Right lobe of liver (tissue), 6 donors: ENCODE data around the gene DECR2. TPM values are rescaled to one million over a fixed set of nuclear protein-coding genes. Genes with fewer than 3 reads are reported as not detected.

Experiments
- ATAC-seq, 4 donors: fragments of 200-7000 bp; cut with Tn5 transposase; one replicate each; pipeline ENCODE4 v1.9.1; 2020; ENCODE audit warnings: mild to moderate bottlenecking in 4 of 4, moderate library complexity in 4 of 4
- DNase-seq, 3 donors: peaks; one replicate each; pipeline ENCODE4 v3.0.0-alpha.2; 2020
- H3K27ac ChIP-seq, 3 donors: fragments of 200-600 bp; one replicate each; pipeline ENCODE4 v1.8.0; 2022
- H3K27me3 ChIP-seq, 2 donors: fragments of 200-600 bp; one replicate each; pipeline ENCODE4 v1.8.0; 2022
- H3K36me3 ChIP-seq, 4 donors: fragments of 200-600 bp; sonication (generic) in 1 of 4; one replicate each; pipeline versions ENCODE4 v1.5.1 to v1.8.0; 2017 to 2022; ENCODE audit warnings: control low read depth in 1 of 4
- H3K4me1 ChIP-seq, 4 donors: fragments of 200-600 bp; sonication (generic) in 1 of 4; one replicate each; pipeline versions ENCODE4 v1.5.1 to v1.8.0; 2017 to 2022; ENCODE audit warnings: control low read depth in 1 of 4
- H3K4me3 ChIP-seq, 3 donors: fragments of 200-600 bp; one replicate each; pipeline ENCODE4 v1.8.0; 2022
- H3K9me3 ChIP-seq, 4 donors: fragments of 200-600 bp; sonication (generic) in 1 of 4; one replicate each; pipeline versions ENCODE4 v1.5.1 to v1.8.0; 2017 to 2022; ENCODE audit warnings: control low read depth in 1 of 4
- CTCF ChIP-seq, 4 donors: fragments of 200-600 bp in 3 of 4; fragments of 450-650 bp in 1 of 4; IDR thresholded peaks; one replicate each; pipeline versions ENCODE4 v1.5.1 to v1.8.0; 2016 to 2022; ENCODE audit warnings: antibody characterized with exemption in 4 of 4, mild to moderate bottlenecking in 2 of 4
- POLR2A ChIP-seq: fragments of 450-650 bp; IDR thresholded peaks from one replicate; pipeline ENCODE4 v1.6.1; 2017; ENCODE audit warnings: antibody characterized with exemption, mild to moderate bottlenecking
- WGBS: methylation state at CpG from one replicate; pipeline ENCODE4 v1.1.6; 2018; ENCODE audit warnings: low coverage, low lambda C conversion rate; ENCODE audit not compliant: insufficient coverage; ENCODE audit errors: missing lambda C conversion rate; 5-methylcytosine and 5-hydroxymethylcytosine counted together
- intact Hi-C, 2 donors: fragments of 100-400 bp; cut with DNase I; formaldehyde crosslinking; loops; one replicate each; pipeline versions ENCODE4 v1.11.2 to v1.14.1; 2022
- long read RNA-seq: library from polyadenylated mRNA; unstranded; transcript quantifications from one replicate; pipeline ENCODE4 v2.0.0, GENCODE V29; 2019
- total RNA-seq, 6 experiments: library from RNA; depleted of rRNA in 2 of 6; stranded (reverse); fragments of >200 nt in 2 of 6; fragmentation: NEBNext Ultra II Directional in 3 of 6; extraction: Animal tissue kit (Norgen Biotek cat#: 25700) in 3 of 6; gene quantifications; one replicate each; pipeline versions ENCODE4 v1.1.0 to v1.2.4, GENCODE V29; 2016 to 2023
- donor health status: DM: no; HTN: yes; CAD: no.
- donor health status: DM: no; HTN: no; CAD: no.
- donor health status: DM: no; HTN: no; CAD: no.
- donor health status: DM: no; HTN: yes; CAD: no.
- donor health status: DM: no; HTN: yes; CAD: no.

DECR2 gene
- total RNA-seq, result 100 to 1,000 TPM in 3 of 6 experiments, 10 to 100 TPM in 3; 73.6 to 169 (median 97.0) TPM
- long read RNA-seq, transcript DECR2-201 (9 exons, 1,615 nt), result major isoform, 25 of 48 reads
- long read RNA-seq, partial matches to known transcripts, result 8 of 48 reads
- long read RNA-seq, other reads (novel, unspliced or antisense), result 15 of 48 reads

- Histone ChIP-seq H3K4me1 (peaks cover 0 to 40% (median 8%) of the 10 kb centered on the region in 4 donors), H3K27ac (peak within 1 kb of the TSS; percentile 87 to 95 (median 87)), H3K9me3 (no peaks in the 10 kb centered on the region), H3K4me3 (peak within 1 kb of the TSS; percentile 65 to 85 (median 77)), H3K27me3 (no peaks in the 10 kb centered on the region), H3K36me3 (peaks cover 0 to 1% (median 0%) of the 10 kb centered on the region in 4 donors)
- intact Hi-C loops, result no loop called here
- DNase-seq (peak; percentile 97 to 98 (median 98)), ATAC-seq (peak; percentile 77 to 87 (median 82))
- WGBS, result 0% methylated on average over 25 of the region's 91 CpGs
- peak; percentile 21 to 48 (median 36) for TF ChIP-seq CTCF (IDR thresholded peaks at IDR 0.05)
- peak; percentile 77 for TF ChIP-seq POLR2A
Measured at GRCh38 chr16:401468-402348, at the start of gene DECR2. Gene DECR2 (plus strand): TSS chr16:401885. CDS start chr16:401964, 79 bp downstream.

DNA sequence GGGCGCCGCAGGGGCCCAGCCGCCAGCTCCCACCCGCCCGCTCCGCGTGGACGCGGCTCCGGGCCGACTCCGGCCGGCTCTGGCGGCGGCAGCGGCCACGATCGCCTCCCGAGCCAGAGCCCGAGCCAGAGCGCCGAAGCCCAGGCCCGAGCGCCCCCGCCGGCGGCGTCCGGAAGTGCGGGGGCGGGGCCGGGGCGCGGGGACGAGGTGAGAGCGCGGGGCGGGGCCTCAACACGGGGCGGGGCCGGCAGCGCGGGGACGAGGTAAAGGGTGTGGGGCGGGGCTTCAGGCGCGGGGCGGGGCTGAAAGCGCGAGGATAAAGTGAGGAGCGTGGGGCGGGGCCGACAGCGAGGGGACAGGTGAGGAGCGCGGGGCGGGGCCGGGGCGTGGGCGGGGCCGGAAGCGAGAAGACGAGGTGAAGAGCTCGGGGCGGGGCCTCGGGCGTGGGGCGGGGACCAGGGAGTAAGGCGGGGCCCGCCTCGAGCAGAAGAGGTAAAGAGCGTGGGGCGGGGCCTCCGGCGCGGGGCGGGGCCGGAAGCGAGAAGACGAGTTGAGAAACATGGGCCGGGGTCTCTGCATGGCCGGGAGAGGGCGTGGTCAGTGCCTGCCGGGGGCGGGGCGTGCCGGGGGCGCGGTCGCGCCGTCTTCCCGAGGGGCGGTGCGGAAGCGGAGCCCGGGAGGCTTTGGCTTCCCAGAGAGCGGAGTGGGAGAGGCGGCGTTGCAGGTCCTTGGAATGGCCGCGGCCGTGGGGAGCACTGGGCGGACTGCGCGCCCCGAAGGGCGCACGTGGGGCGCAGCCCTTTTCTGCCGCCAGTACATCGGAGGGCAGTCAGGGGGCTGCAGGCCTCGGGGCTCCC, 48.9 kb upstream of the DECR2 start, which contains the start of gene AXIN1:
Gene AXIN1, minus strand, starts transcription at position 177 of the 857 bp plus-strand sequence. CDS start 5,698 bp downstream, outside the sequence.
- Histone ChIP-seq H3K4me3 (peak within 1 kb of the TSS; percentile 56 to 75 (median 75)), H3K27me3 (no peaks in the 10 kb centered on the region), H3K4me1 (peaks cover 0 to 11% (median 2%) of the 10 kb centered on the region in 4 donors), H3K9me3 (no peaks in the 10 kb centered on the region), H3K36me3 (peaks cover 0 to 5% (median 0%) of the 10 kb centered on the region in 4 donors), H3K27ac (peak within 1 kb of the TSS in 1 of 3 donors; percentile 47)
- peak; percentile 100 for DNase-seq
- TF ChIP-seq POLR2A, result peak; percentile 45
- TF ChIP-seq CTCF (IDR thresholded peaks at IDR 0.05), result peak; percentile 32 to 65 (median 47)
- under 1% methylated on average over 74 of the region's 113 CpGs for WGBS
- intact Hi-C loops, result no loop called here
- ATAC-seq, result peak; percentile 92 to 96 (median 94)

- peaks cover 0 to 5% (median 0%) of the 10 kb centered on the region in 4 donors for H3K36me3 ChIP-seq
- no peak for DNase-seq
- peak overlapping the region in 1 of 3 donors; percentile 29 for H3K27ac ChIP-seq
- no peaks in the 10 kb centered on the region for H3K9me3 ChIP-seq
- TF ChIP-seq POLR2A (no peak), CTCF (IDR thresholded peaks at IDR 0.05) (no peak)
- H3K27me3 ChIP-seq, result no peaks in the 10 kb centered on the region
- peak overlapping the region; percentile 31 to 49 (median 41) for H3K4me3 ChIP-seq
- WGBS, result no CpG with 5 or more reads among the region's 25 CpGs
- peaks cover 0 to 11% (median 2%) of the 10 kb centered on the region in 4 donors for H3K4me1 ChIP-seq
- intact Hi-C loops, result no loop called here
- no peak for ATAC-seq
Measured at GRCh38 chr16:353404-354290, 48.0 kb upstream of the DECR2 start.
